Articular chondrocyte of knee joint (primary cell): ENCODE data around the gene PHYKPL. TPM values are rescaled to one million over a fixed set of nuclear protein-coding genes. Genes with fewer than 3 reads are reported as not detected.

ENCODE experiments used
- total RNA-seq: library from RNA; depleted of rRNA; stranded (reverse); fragments of >200 nt; gene quantifications from 2 replicates; pipeline ENCODE4 v1.2.3, GENCODE V29; 2012

PHYKPL gene
- total RNA-seq, result 31.5 and 42.2 TPM in 2 replicates

DNA sequence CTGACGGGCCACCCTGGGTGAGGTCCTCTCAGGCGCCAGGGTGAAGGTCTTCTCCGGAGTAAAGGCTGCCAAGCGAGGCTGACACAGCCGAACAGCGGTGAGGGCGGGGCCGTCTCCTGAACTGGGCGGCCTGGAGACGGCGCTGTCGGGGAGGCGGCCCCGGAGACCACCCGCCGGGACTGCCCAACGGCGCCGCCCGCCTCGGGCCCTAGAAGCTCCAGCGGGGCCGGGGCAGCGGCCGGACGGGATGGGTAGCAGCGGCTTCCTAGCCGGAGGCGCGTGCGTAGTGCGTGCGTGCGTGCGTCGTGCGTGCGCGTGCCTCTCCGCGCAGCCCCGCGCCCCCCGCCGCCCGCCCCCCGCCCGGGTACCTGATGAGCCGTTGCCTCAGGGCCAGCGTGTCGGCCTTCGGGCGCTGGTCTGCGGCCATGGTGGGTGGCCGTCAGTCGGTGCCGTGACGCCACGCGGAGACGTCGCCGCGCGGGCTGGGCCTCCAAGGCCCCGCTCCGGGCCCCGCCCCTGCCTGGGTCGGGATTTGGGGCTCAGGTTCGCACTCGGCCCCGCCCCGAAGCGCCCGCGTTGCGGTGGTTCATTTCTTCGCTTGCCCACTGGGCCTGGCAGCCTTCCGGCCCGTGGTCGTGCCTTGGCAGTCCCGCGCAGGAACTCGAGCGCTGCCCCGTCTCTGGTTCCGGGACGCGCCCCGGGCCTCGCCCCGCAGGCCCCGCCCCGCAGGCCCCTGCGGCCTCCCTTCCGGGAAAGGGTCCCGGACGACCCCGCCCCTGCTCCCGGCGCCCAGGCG, at the start of gene PHYKPL:
Gene PHYKPL (minus strand): TSS at position 679 of the 796 bp plus-strand sequence. CDS start 252 bp downstream, at position 427.

DNA sequence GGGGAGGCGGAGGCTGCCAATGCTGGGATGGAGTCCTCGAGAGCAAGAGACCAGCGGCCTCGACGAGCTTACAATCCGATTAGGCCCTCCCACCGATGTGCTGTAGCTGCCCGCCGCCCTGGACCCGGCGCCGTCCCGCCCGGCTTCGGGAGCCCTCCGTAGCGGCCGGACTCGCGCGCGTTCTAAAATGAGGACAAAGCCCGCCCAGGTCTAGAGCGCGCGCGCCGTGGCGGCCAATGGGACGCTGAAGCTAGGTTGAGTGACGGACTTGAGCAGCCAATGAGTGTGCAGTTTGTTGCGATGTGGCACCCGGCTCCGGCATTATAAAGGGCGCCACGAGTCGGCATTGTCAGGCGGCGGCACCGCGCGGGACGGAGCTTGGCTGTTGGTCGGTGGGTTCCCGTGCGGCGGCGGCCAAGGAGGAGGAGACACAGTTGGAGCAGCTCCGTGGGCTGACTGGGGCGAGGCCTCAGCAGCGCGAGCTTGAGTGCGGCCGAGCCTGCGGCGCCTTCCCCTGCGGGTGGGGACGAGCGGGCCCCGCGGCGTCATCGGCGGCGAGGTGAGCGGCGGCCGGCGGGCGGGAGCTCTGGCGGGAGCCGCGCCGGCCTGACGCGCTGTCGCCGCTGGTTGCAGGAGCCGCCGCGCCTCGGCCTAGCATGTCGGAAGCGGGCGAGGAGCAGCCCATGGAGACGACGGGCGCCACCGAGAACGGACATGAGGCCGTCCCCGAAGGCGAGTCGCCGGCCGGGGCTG, 28.2 kb downstream of the PHYKPL start, which contains the start of gene HNRNPAB:
Gene HNRNPAB (plus strand): TSS at position 352 of the 753 bp plus-strand sequence. CDS start 305 bp downstream, at position 657.

GRCh38 chr5:178187014-178187413, 45.6 kb downstream of the PHYKPL start, which contains the start of gene GMCL2:
Gene GMCL2 (minus strand): TSS chr5:178187371. CDS start chr5:178187299, 72 bp downstream.

Other genes starting within 250 kb of the PHYKPL start
- gene PROP1, start 236.6 kb downstream of the PHYKPL start, total RNA-seq, result not detected in 2 replicates
- gene N4BP3, start 119.3 kb downstream of the PHYKPL start, total RNA-seq, result 0.26 and 0.32 TPM in 2 replicates
- 17.8 and 19.6 TPM in 2 replicates for gene RMND5B, start 101.8 kb downstream of the PHYKPL start, total RNA-seq
- gene NHP2, start 78.9 kb downstream of the PHYKPL start, total RNA-seq, result 94.9 and 95.9 TPM in 2 replicates
- gene GMCL2, start 45.4 kb downstream of the PHYKPL start, total RNA-seq, result not detected in 2 replicates
- gene HNRNPAB, start 28.3 kb downstream of the PHYKPL start, total RNA-seq, result 55.3 and 60.2 TPM in 2 replicates